Choroid plexus epithelial cell (primary cell): ENCODE measurements around the gene FBXO4.
"Not testable (repeated sequence)": the region's sequence is repeated elsewhere in the genome, so short reads cannot be mapped to it uniquely, and the experiment has no call there.

Source experiments
- DNase-seq: peaks from one replicate; pipeline ENCODE4 v3.0.0-alpha.2; 2010; ENCODE audit warnings: low read depth
- H3K4me3 ChIP-seq: 2 replicates; pipeline ENCODE4 v1.5.1; 2011; ENCODE audit warnings: low read depth, mild to moderate bottlenecking, control low read depth, low read length, moderate library complexity
- TF ChIP-seq, protein P1 (sequence below): conservative IDR thresholded peaks from 2 replicates; pipeline ENCODE4 v1.5.1; 2011; ENCODE audit warnings: low read depth, mild to moderate bottlenecking, control low read depth, inconsistent platforms, low read length, moderate library complexity

Gene FBXO4

DNA sequence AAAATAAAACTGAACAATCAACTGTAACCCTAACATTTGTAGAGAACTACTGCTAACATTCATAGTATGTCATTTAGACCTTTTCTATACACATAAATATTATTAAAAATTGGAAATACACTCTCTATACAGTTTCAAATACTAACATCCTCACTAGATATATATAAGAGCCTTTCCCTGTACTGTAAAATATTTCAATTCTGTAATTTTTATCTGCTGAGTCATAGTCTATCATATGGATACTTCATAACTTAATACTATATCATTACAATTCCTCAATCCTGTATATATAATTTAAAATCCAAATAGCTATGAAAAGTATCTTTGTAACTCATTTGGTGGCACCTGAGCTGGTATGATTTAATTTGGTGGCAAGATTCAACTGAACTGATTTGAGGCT is 55.8 kb downstream of the FBXO4 start:
- TF ChIP-seq, protein P1, sequence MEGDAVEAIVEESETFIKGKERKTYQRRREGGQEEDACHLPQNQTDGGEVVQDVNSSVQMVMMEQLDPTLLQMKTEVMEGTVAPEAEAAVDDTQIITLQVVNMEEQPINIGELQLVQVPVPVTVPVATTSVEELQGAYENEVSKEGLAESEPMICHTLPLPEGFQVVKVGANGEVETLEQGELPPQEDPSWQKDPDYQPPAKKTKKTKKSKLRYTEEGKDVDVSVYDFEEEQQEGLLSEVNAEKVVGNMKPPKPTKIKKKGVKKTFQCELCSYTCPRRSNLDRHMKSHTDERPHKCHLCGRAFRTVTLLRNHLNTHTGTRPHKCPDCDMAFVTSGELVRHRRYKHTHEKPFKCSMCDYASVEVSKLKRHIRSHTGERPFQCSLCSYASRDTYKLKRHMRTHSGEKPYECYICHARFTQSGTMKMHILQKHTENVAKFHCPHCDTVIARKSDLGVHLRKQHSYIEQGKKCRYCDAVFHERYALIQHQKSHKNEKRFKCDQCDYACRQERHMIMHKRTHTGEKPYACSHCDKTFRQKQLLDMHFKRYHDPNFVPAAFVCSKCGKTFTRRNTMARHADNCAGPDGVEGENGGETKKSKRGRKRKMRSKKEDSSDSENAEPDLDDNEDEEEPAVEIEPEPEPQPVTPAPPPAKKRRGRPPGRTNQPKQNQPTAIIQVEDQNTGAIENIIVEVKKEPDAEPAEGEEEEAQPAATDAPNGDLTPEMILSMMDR: no peak
- DNase-seq: no peak
- H3K4me3 ChIP-seq: no peak overlapping the region

DNA sequence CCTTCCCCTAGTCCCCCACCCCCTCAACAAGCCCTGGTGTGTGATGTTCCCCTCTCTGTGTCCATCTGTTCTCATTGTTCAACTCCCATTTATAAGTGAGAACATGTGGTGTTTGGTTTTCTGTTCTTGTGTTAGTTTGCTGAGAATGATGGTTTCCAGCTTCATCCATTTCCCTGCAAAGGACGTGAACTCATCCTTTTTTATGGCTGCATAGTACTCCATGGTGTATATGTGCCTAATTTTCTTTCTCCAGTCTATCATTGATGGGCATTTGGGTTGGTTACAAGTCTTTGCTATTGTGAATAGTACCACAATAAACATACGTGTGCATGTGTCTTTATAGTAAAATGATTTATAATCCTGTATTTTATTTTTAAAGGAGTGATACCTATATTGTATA is 57.8 kb downstream of the FBXO4 start:
- DNase-seq, H3K4me3 ChIP-seq: not testable (repeated sequence)

DNA sequence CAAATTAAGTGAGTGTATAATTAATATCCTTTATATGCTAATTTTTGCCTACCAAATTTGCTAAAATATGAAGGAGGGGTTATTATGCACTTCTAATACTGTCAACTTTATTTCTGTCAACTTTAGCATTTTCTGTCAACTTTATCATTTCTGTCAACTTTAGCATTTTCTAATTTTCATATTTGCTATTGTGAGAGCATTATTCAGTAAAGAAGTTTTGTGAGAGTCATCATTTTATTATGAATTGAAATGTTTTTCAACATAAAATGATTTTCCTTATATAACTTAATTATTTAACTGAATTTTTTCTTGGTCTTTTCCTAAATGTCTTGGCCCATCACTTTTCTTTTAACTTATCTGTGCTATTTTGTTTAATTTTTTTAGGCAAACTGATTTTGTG is 58.2 kb downstream of the FBXO4 start:
- no peak overlapping the region for H3K4me3 ChIP-seq
- TF ChIP-seq, protein P1: no peak
- DNase-seq: no peak

DNA sequence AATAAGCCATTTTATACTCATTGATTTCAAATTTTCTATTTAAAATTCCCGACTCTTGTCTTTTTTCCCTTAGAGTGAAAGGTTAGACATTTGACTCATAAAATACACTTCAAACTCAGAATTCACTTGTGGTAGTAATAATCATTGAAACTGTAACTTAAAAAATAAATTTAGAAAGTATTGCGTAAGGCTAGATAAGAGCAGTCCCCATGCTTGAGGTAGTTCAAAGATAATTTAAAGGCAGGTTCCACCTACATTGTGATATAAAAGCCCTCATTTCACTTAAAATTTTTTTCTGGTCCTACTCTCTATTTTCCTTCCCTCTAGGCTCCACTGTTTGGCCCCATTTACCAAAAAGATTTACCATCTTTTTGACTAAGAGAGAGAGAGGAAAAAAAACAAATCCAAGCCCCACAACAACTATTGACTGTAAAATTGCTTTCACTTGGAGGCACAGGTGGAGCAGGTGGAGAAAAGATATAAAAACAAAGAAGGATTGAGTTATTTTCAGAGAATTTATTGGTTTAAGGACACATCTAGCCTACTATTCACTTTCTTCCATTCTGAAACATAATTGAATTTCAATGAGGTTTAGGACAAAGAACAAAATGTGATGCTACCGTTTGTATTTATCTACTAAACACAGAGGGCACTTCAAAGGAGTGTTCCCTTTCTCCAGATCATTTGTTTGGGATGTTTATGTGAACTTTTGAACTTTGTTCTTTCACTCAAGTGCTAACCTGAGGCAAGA is 61.0 kb downstream of the FBXO4 start:
- TF ChIP-seq, protein P1: no peak
- no peak overlapping the region for H3K4me3 ChIP-seq
- DNase-seq: no peak
